Nephron progenitor cell (in vitro differentiated cells): Measurements from ENCODE around the gene FDXACB1.

Experiments
- DNase-seq: peaks from one replicate; pipeline ENCODE4 v3.0.0; 2021
- H3K27ac Mint-ChIP-seq: 2 replicates; pipeline ENCODE4 v1.8.0; 2021; ENCODE audit warnings: mild to moderate bottlenecking, moderate library complexity, mixed read lengths
- H3K27me3 Mint-ChIP-seq: 2 replicates; pipeline ENCODE4 v1.8.0; 2021; ENCODE audit warnings: mild to moderate bottlenecking, low read depth, mixed read lengths; ENCODE audit not compliant: poor library complexity
- H3K36me3 Mint-ChIP-seq: 2 replicates; pipeline ENCODE4 v1.8.0; 2021; ENCODE audit warnings: low read depth, mixed read lengths
- H3K4me1 Mint-ChIP-seq: 2 replicates; pipeline ENCODE4 v1.8.0; 2021; ENCODE audit warnings: mixed read lengths
- H3K4me3 Mint-ChIP-seq: 2 replicates; pipeline ENCODE4 v1.8.0; 2021; ENCODE audit warnings: mild to moderate bottlenecking, moderate library complexity, mixed read lengths
- H3K9me3 Mint-ChIP-seq: 2 replicates; pipeline ENCODE4 v1.8.0; 2021; ENCODE audit warnings: mild to moderate bottlenecking, moderate library complexity, mixed read lengths
- CTCF ChIP-seq: fragments of 200-600 bp; sonication (generic); IDR thresholded peaks from 2 replicates; pipeline ENCODE4 v1.5.0; 2021; ENCODE audit warnings: antibody characterized with exemption

The FDXACB1 gene

GRCh38 chr11:111922803-111923202 is 43.8 kb upstream of the FDXACB1 start:
- Mint-ChIP-seq H3K4me1 (peaks cover 59% of the 10 kb centered on the region), H3K4me3 (no peak overlapping the region), H3K27ac (peak overlapping the region; percentile 93), H3K27me3 (peaks cover 7% of the 10 kb centered on the region), H3K9me3 (no peaks in the 10 kb centered on the region), H3K36me3 (no peaks in the 10 kb centered on the region)
- TF ChIP-seq CTCF = no peak
- DNase-seq = no peak

GRCh38 chr11:111921541-111922230 is 42.7 kb upstream of the FDXACB1 start:
- Mint-ChIP-seq H3K4me3 (no peak overlapping the region), H3K27me3 (peaks cover 14% of the 10 kb centered on the region), H3K36me3 (no peaks in the 10 kb centered on the region), H3K27ac (no peak overlapping the region), H3K4me1 (peaks cover 58% of the 10 kb centered on the region), H3K9me3 (no peaks in the 10 kb centered on the region)
- no peak for TF ChIP-seq CTCF
- DNase-seq = no peak

DNA sequence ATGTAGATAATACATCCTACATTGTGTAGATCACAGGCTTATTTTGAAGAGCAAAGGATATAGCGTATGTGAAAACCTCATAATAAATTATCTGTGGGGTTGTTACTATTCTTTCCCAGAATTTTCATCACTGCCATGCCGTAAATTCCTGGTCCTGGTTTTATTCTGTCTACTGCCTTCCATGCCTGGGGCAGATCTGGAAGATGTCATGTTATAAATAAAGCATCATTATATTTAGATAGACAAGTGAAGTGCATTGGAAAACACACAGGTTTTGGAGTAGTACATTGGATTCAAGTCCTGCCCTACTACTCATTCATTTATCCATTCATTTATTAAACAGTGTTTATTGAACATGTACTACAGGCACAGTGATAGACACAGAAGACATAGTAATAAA is 41.9 kb upstream of the FDXACB1 start:
- no peak overlapping the region for H3K27ac Mint-ChIP-seq
- peaks cover 17% of the 10 kb centered on the region for H3K27me3 Mint-ChIP-seq
- no peak for DNase-seq
- no peak overlapping the region for H3K4me3 Mint-ChIP-seq
- peaks cover 51% of the 10 kb centered on the region for H3K4me1 Mint-ChIP-seq
- TF ChIP-seq CTCF = no peak
- H3K9me3 Mint-ChIP-seq = no peaks in the 10 kb centered on the region
- H3K36me3 Mint-ChIP-seq = no peaks in the 10 kb centered on the region

DNA sequence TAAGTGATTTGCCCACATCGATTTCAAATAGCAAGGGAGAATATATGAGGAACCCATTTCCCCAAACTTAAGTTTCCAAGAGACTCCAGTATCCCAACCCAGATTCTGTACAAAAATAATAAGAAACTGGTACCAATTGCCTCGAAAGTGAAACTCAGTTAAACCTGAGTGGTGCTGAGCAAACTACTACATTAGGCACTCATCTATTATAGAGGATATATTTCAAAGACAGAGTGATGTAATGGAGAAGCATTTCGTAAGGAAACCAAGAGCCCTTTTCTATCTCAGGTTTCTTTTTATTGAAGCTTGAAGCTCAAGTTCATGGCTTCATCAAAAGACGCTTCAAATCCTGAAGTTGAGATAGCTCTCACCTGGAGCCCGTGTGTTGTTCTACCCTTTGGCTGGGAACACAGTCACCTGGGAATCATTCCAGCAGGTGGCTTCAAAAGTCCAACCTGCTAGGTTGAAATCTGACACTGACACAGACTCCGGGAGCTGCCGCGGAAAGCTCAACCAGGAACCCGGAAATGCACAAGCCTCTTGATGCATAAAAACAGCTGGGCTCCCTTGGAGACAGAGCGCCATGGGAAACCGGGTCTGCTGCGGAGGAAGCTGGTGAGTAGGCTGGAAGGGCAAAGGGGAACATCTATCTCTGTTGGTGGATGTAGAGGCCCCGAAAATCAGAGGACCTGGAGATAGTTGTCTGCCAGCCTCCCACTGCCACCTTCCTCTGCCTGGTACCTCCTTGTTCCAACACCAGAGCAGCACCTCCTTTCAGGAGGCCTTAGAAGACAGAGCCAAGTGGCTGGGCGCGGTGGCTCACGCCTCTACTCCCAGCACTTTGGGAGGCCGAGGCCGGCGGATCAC is 39.7 kb upstream of the FDXACB1 start, which contains the start of gene C11orf52:
Gene C11orf52, plus strand, starts transcription at position 524 of the 867 bp plus-strand sequence. Its CDS starts 60 bp downstream, at position 584.
- Mint-ChIP-seq H3K4me1 (peaks cover 35% of the 10 kb centered on the region), H3K4me3 (no peak within 1 kb of the TSS), H3K9me3 (no peaks in the 10 kb centered on the region), H3K36me3 (no peaks in the 10 kb centered on the region), H3K27me3 (peaks cover 24% of the 10 kb centered on the region), H3K27ac (no peak within 1 kb of the TSS)
- TF ChIP-seq CTCF = no peak
- peak; percentile 57 for DNase-seq

DNA sequence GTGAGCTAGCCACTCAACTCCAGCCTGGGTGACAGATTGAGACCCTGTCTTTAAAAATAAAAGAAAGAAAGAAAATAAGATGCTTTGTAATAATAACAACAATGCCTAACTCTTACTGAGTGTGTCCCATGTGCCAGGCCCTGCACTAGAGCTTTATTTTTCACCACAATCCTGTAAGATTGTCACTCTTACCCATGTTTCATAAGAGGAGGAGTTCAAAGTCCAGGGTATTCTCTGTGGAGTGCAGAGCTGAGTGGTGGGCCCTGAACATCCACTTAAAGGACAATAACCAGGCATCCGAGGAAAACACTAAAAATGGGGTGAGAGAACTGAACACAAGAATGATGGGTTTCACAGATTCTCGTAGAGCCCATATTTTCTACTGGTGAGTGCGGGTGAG is 38.8 kb upstream of the FDXACB1 start:
- TF ChIP-seq CTCF = no peak
- H3K27me3 Mint-ChIP-seq = peaks cover 24% of the 10 kb centered on the region
- H3K4me3 Mint-ChIP-seq = no peak overlapping the region
- H3K9me3 Mint-ChIP-seq = no peaks in the 10 kb centered on the region
- H3K27ac Mint-ChIP-seq = no peak overlapping the region
- DNase-seq = no peak
- H3K36me3 Mint-ChIP-seq = no peaks in the 10 kb centered on the region
- H3K4me1 Mint-ChIP-seq = peaks cover 35% of the 10 kb centered on the region
